K562 treated with DMSO at 1 percent for 12 hours (cell line): ENCODE measurements around the gene ZNF511. TPM values are rescaled to one million over a fixed set of nuclear protein-coding genes. Genes with fewer than 3 reads are reported as not detected.

Source experiments
- total RNA-seq: library from RNA; unstranded; fragments of 300-600 nt; gene quantifications from 2 replicates; pipeline ENCODE4 v1.2.3, GENCODE V29; 2022; ENCODE audit not compliant: insufficient read depth

The ZNF511 gene
- total RNA-seq: 48.4 and 51.7 TPM in 2 replicates

DNA sequence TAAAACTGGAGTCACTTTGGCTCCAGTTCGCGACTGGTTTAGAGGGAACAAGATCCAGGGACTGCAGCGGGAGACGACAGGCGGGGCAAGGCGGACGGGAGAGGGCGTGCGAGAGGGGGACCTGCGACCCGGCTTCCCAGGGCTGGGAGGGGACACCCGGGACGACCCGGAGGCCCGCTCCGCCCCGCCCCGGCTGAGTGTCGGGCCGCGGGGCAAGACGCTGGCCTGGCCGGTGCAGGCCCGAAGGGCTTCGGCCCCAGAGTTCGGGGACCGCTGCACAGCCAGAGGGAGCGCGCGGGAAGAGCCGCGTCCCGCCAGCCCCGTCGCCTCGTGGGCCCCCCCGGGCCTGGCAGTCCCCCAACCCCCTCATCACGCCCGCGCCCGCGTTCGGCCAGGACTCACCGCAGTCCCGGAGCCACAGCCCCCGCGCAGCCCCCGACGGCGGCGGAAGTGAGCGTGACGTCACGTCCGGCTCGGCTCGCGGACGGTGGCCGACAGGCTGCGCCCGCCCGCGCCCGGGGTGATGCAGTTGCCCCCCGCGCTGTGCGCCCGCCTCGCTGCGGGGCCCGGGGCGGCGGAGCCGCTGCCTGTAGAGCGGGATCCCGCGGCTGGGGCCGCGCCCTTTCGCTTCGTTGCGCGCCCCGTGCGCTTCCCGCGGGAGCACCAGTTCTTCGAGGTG lies at the start of gene ZNF511, which contains the start of gene TUBGCP2:
Gene ZNF511 (plus strand): TSS at position 494 of the 679 bp plus-strand sequence. CDS start 30 bp downstream, at position 524.
Gene TUBGCP2 (minus strand): TSS at position 452 of the 679 bp plus-strand sequence. CDS start 5,931 bp downstream, outside the sequence.

GRCh38 chr10:133276435-133277201 lies 32.1 kb upstream of the ZNF511 start, which contains the start of gene ADAM8:
Gene ADAM8, minus strand, starts transcription at chr10:133276868. Its CDS starts 51 bp downstream, at chr10:133276817.

DNA sequence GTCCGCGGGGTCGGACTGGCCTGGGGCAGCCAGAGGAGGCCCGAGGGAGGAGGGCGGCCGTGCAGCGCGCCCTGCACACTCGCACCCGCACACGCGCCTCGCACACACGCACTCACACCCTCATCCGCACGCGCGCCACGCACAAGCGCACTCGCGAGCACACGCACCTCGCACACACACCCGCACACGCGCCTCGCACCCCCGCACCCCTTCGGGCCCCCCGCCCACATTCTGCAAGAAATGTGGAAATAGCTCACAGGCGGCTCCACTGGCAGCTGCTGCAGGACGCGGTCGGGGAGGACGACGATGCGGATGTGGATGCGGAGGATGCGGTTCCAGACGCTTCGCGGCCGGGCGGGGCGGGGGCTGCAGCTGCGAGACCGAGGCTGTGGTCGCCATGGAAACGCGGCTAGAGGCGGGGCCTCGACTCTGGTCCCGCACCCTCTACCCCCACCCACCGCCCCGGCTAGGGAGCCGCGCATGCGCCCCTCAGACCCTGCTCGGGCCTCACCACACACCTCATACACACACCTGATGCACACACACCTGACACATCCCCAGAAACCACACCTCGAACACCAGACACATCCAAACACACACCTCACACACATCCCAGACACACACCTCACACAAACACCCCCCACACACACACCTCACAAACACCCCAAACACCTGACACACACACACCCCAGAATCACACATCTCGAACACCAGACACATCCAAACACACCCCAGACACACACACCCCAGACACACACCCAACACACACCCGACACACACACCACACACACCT lies 28.1 kb downstream of the ZNF511 start, which contains the start of gene CALY:
Gene CALY (minus strand): TSS at position 320 of the 793 bp plus-strand sequence. CDS start 7,907 bp downstream, outside the sequence.

DNA sequence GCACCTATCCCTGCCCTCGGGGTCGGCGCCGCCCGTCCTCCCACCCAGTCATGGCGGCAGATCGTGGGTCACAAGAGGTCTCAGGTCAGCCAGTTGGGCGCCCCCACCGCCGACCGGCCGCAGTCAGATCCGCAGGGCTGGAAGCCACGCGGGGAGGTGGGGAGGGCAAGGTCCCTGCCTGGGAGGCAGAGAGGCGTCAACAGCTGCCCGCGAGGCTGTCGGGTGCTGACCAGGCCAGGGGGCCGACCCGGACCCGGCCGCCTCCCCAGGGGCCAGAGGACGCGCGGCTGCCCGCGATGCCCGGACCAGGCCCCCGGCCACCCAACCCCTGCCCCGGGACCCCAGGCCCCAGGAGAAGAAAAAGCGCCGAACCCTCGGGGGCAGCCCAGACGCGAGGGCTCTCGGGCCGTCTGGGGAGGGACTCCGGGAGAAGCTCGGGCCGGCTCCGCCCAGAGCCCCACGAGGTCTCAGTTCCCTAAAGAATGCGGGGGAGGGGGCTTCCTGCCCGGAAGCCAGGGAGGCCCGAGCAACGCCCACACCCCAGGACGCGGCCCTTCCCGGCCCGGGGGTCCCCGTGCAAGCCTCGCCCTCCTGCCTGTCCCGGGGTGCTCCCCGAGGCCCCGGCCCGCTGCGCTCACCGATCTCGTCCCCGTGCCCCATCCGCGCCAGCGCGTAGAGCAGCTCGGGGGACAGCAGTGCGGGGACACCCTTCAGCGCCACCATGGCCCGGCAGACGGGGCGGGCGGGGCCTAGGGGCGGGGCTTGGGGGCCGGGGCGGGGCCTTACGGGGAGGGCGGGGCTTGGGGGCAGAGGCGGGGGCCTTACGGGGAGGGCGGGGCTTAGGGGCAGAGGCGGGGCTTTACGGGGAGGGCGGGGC lies 48.8 kb downstream of the ZNF511 start, which contains the start of gene FUOM:
Gene FUOM (minus strand): TSS at position 735 of the 877 bp plus-strand sequence. CDS start 12 bp downstream, at position 723.

Other genes starting within 250 kb of the ZNF511 start
- gene ADGRA1, start 221.0 kb upstream of the ZNF511 start, total RNA-seq: not detected in 2 replicates
- gene KNDC1, start 148.7 kb upstream of the ZNF511 start, total RNA-seq: not detected in 2 replicates
- not detected in 2 replicates for gene UTF1, start 78.7 kb upstream of the ZNF511 start, total RNA-seq
- gene VENTX, start 71.1 kb upstream of the ZNF511 start, total RNA-seq: 0.27 and 0.68 TPM in 2 replicates
- 3.5 and 5.1 TPM in 2 replicates for gene ADAM8, start 32.0 kb upstream of the ZNF511 start, total RNA-seq
- 24.0 and 45.6 TPM in 2 replicates for gene TUBGCP2, start within 50 bp of the ZNF511 start, total RNA-seq
- not detected in 2 replicates for gene CALY, start 28.0 kb downstream of the ZNF511 start, total RNA-seq
- gene PRAP1, start 38.5 kb downstream of the ZNF511 start, total RNA-seq: not detected in 2 replicates
- gene FUOM, start 49.1 kb downstream of the ZNF511 start, total RNA-seq: 15.8 and 25.6 TPM in 2 replicates
- gene ECHS1, start 64.4 kb downstream of the ZNF511 start, total RNA-seq: 83.9 and 92.5 TPM in 2 replicates
- gene PAOX, start 70.3 kb downstream of the ZNF511 start, total RNA-seq: 5.8 and 6.5 TPM in 2 replicates
- 24.9 and 27.5 TPM in 2 replicates for gene MTG1, start 85.2 kb downstream of the ZNF511 start, total RNA-seq
- 0.68 and 2.4 TPM in 2 replicates for gene SPRN, start 115.7 kb downstream of the ZNF511 start, total RNA-seq
- 2.0 and 5.6 TPM in 2 replicates for gene SCART1, start 145.0 kb downstream of the ZNF511 start, total RNA-seq
- 0.41 and 1.5 TPM in 2 replicates for gene CYP2E1, start 218.4 kb downstream of the ZNF511 start, total RNA-seq